Skin epidermis (tissue), 12 donors: ENCODE measurements around the gene BCAR1.
"Not testable (repeated sequence)": the region's sequence is repeated elsewhere in the genome, so short reads cannot be mapped to it uniquely, and the experiment has no call there.

ENCODE experiments used
- H3K27ac ChIP-seq, 21 experiments: fragments of 200-600 bp; sonication (generic) in 11 of 21; one replicate each; pipeline ENCODE4 v1.5.0; 2020; ENCODE audit warnings: mild to moderate bottlenecking in 3 of 21, inconsistent platforms in 2 of 21, moderate library complexity in 2 of 21
- H3K4me3 ChIP-seq, 7 experiments: fragments of 200-600 bp; sonication (generic) in 2 of 7; one replicate each; pipeline ENCODE4 v1.5.0; 2020; ENCODE audit warnings: inconsistent platforms in 2 of 7, mild to moderate bottlenecking in 2 of 7, moderate library complexity in 1 of 7

Gene BCAR1

DNA sequence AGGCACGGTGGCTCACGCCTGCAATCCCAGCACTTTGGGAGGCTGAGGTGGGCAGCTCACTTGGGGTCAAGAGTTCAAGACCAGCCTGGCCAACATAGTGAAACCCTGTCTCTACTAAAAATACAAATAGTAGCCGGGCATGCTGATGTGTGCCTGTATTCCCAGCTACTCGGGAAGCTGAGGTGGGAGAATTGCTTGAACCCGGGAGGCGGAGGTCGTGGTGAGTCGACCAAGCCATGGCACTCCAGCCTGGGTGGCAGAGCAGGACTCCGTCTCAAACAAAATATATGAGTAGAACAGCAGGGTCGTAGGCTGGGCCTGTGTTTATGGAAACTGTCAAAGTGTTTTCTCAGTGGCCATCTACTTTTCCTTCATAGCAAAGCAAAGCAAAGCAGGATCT is 40.1 kb downstream of the BCAR1 start:
- not testable (repeated sequence) for H3K4me3 ChIP-seq, H3K27ac ChIP-seq

DNA sequence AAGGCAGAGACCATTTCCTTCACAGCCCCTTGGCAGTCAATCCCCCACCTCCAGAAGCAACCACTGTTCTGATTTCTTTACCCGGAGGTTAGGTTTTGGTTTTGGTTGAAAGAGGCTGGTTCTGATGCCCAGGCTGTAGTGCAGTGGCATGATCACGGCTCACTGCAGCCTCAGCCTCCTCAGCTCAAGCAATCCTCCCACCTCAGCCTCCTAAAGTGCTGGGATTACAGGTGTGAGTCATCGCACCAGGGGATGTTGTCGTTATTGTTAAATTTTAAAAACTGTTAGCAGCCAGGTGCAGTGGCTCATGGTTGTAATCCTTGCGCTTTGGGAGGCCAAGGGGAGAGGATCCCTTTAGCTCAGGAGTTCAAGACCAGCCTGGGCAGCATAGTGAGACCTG is 41.5 kb downstream of the BCAR1 start:
- no peak overlapping the region for H3K4me3 ChIP-seq

DNA sequence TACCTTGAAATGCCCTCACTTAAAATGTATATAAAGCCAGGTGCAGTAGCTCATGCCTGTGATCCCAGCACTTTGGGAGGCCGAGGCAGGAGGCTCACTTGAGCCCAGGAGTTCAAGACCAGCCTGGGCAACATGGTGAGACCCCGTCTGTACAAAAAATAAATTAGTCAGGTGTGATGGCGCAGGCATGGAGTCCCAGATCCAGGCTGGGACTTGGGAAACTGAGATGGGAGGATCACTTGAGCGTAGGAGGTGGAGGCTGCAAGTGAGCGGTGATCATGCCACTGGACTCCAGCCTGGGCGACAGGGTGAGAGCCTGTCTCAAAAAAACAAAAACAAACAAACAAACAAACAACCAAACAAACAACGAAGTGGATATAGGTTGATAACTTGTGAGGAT is 41.9 kb downstream of the BCAR1 start:
- not testable (repeated sequence) for H3K27ac ChIP-seq, H3K4me3 ChIP-seq

More for the DNA sequence above, 41.5 kb downstream of the BCAR1 start:
- H3K27ac ChIP-seq = no peak overlapping the region

- Histone ChIP-seq H3K27ac (no peak overlapping the region), H3K4me3 (no peak overlapping the region)
Measured at GRCh38 chr16:75208861-75209505, 42.4 kb downstream of the BCAR1 start.

DNA sequence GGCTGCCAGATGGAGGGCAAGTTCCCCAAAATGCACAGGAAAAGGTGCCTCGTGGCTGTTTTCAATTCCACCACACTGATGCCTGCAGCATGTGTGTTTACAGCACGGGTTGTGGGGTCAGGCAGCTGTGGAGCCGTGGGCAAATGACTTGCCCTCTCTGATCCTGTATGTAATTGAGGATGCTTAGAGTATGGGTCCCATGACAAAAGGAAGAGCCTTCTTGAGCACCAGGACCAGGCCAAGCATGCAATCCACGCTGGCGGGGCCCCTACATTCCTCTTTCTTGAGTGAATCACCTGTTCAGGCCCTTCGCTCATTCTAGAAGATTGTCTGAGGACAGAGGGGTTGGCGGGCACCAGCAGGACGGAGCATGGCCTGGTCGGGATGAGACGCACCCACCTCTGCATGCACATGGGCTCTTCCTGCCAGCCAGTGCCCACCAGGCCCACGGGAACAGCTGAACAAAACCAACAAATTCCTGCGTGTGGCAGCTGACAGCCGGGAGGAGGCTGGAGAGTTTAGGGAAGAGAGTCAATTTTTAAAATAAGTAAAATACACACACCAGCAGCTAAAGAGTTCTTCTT is 43.1 kb downstream of the BCAR1 start:
- H3K27ac ChIP-seq = no peak overlapping the region

GRCh38 chr16:75207831-75208230 is 43.6 kb downstream of the BCAR1 start:
- Histone ChIP-seq H3K4me3 (no peak overlapping the region), H3K27ac (no peak overlapping the region)

More for the DNA sequence above, 43.1 kb downstream of the BCAR1 start:
- no peak overlapping the region for H3K4me3 ChIP-seq

GRCh38 chr16:75206749-75207451 is 44.5 kb downstream of the BCAR1 start, which contains the start of gene CTRB2:
Gene CTRB2 (minus strand): TSS chr16:75207161. CDS start chr16:75207141, 20 bp downstream.
- H3K27ac ChIP-seq = no peak within 1 kb of the TSS
- H3K4me3 ChIP-seq = no peak within 1 kb of the TSS

DNA sequence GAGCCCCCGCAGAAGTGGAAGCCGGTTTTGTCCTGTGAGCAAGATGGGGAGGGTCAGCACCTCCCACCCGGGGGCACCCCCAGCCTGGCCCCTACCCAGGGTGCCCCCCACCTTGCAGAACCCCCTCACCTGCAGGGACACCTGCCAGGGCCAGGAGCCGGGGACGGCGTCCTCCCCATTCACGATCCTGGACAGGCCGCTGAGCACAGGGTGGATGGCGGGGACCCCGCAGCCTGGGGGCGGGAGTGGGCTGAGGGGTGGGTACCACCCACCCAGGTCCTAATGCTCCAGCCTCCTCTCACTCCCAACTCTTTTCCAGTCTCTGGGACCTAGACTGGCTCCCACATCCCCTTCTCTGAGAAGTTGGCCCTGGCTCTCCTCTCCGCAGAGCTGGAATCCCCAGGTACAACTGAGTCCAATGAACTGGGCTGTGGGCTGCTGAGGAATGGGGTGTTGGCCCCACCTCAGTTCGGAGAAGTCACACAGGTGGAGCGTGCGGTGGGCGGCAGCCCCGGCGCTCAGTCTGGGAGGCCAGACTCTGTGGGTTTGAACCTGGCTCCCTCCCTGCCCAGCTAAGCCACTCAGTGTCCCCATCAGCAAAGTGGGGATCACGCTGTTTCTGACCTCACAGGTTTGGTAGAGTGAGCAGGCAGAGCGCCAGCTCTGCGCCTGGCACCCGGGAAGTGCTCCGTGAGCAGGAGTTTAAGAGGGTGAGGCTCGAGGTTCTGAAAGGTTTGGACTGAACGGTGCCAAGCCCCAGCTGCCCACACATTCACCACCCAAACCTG is 45.3 kb downstream of the BCAR1 start:
- not testable (repeated sequence) for H3K4me3 ChIP-seq, H3K27ac ChIP-seq

- H3K27ac ChIP-seq, H3K4me3 ChIP-seq: not testable (repeated sequence)
Measured at GRCh38 chr16:75205438-75205837, 46.0 kb downstream of the BCAR1 start.

DNA sequence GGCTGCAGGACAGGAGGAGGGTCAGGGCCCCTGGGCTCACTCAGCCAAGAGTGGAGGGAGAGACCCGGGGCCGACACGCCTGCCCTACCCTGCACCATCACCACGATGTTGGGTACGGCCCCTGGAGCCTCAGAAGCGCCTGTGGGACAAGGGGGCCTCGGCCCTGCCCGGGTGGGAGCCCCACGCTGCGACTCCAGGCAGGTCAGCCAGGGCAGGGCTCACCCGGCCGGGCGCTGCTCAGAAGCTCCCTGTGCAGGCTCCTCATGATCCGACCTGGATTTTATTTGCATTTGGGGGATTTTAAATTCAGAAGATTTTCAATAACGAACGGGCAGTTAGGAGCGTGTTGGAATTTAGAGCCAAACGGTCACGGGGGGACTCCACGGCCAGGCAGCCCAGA is 46.5 kb downstream of the BCAR1 start:
- not testable (repeated sequence) for H3K4me3 ChIP-seq

DNA sequence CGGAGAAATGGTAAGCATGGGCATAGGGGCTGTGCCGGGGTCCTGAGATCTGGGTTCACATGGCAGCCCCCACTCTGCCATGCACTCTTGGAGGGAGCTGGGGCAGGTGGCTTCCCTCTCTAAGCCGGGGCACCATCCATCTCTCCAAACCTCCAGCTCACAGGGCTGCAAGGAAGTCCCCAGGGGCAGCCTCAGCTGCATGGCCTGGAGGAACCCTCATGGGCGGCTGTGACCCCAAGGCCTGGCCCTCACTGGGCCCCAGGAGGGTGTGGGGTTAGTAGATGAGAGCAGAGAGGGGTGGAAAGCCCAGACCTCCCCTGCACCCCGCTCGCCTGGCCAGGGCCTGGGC is 47.0 kb downstream of the BCAR1 start:
- H3K4me3 ChIP-seq = no peak overlapping the region
- H3K27ac ChIP-seq = no peak overlapping the region

More for the DNA sequence above, 46.5 kb downstream of the BCAR1 start:
- H3K27ac ChIP-seq = not testable (repeated sequence)

DNA sequence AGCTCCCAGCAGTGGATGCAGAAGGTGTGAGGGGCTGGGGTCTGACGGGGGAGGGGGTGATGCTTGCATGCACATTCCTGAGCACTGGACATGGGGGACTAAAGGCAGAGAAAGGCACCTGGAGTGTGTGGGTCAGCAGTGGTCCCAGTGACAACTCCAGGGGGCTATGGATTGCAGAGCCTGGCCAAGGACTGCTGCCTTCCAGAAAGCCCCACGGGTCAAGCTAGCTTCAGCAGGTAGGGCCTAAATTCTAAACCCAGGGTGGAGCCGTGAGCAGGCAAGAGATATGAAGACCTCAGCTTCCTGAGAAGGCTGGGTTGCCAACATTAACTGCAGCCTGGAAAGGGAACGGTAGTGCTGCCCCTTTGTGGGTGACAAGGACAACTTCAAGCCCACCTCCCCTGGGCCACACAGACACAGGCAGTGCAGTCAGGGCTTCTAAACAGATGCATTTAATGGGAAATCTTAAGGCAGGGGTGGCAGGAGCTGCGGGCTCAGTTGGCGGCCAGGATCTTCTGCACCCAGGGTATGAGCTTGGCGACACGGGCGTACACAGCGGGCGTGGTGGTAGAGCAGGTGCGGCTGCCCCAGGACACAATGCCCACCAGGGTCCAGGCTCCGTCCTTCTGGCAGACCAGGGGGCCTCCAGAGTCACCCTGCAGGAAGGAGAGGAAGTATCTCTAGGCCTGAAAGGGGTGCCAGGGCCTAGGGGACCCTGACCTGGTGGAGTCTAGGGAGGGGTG is 47.6 kb downstream of the BCAR1 start:
- no peak overlapping the region for H3K4me3 ChIP-seq
- H3K27ac ChIP-seq = no peak overlapping the region

DNA sequence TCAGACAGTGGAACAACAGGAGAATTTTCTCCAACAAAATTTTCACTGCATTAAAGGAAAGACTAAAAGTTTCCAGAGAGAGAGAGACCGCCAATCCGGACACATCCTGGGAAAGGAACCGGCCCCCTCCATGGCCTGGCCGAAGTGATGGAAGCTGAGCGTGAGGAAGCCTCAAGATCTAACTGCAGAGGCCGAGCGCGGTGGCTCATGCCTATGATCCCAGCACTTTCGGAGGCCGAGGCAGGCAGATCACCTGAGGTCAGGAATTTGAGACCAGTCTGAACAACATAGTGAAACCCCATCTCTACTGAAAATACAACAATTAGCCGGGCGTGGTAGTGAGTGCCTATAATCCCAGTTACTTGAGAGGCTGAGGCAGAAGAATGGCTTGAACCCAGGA is 48.3 kb downstream of the BCAR1 start:
- Histone ChIP-seq H3K27ac (no peak overlapping the region), H3K4me3 (no peak overlapping the region)

DNA sequence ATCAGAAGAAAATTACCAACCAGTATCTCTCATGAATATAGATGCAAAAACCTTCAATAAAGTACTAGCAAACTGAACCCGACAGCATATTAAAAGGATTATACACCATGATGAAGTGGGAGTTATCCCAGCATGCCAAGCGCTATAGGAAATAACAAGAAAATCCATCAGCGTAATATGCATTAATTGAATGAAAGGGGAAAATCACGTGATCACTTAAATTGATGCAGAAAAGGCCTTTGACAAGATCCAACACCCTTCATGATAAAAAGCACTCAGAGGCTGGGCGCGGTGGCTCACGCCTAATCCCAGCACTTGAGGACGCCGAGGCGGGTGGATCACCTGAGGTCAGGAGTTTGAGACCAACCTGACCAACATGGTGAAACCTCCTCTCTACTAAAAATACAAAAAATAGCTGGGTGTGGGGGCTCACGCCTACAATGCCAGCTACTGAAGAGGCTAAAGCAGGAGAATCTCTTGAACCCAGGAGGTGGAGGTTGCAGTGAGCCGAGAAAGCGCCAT is 49.3 kb downstream of the BCAR1 start:
- H3K27ac ChIP-seq = no peak overlapping the region
- H3K4me3 ChIP-seq = no peak overlapping the region

DNA sequence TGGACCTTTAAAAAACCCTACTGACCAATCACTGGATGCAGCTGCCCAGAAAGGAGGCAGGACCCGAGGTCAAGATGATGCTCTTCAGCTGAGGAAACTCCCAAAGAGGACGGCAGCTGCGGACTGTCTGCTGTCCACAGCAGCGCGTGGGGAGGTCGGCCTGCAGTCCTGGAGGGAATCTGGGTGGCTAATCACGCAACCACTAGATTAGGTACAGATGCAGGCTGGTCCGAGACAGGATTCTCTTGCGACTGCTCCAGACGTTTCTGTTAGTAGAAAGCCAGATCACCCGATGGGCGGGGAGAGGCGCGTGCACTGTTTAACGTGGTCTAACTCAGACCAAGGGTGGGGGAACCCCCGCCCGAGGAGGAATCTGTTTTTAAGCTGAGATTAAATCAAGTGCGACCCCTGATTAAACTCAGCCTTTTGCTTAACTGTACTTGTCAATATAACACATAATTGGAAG is 53.3 kb downstream of the BCAR1 start:
- H3K4me3 ChIP-seq = no peak overlapping the region
- no peak overlapping the region for H3K27ac ChIP-seq

- Histone ChIP-seq H3K27ac (no peak overlapping the region), H3K4me3 (no peak overlapping the region)
Measured at GRCh38 chr16:75197522-75198134, 53.8 kb downstream of the BCAR1 start.

GRCh38 chr16:75196836-75197235 is 54.6 kb downstream of the BCAR1 start:
- Histone ChIP-seq H3K27ac (no peak overlapping the region), H3K4me3 (no peak overlapping the region)

GRCh38 chr16:75195811-75196790 is 55.3 kb downstream of the BCAR1 start:
- H3K4me3 ChIP-seq = no peak overlapping the region
- H3K27ac ChIP-seq = no peak overlapping the region
